ENCODE results near the gene FKBP5.
"Not testable (repeated sequence)": the region's sequence is repeated elsewhere in the genome, so short reads cannot be mapped to it uniquely, and the experiment has no call there.

The FKBP5 gene

DNA sequence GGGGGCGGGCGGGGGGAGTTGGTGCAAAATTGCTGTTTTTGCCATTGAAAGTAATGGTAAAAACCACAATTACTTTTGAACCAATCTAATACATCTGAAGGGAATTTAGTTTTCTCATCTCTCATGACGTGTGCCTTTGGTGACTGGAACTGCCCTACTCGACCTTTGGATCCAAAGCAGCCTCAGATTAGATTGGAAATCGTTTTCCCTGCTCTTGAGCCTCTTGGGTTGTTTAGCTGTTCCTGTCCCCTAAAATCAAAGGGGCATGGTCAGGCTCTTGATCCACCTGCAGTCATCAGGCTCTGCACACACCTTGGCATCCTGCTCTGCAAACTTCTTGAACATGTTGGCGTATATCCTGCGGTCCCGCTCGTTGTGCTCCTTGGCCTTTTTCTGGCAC lies 112.0 kb downstream of the FKBP5 start:
- Histone ChIP-seq H3K4me3 (no peak overlapping the region), H3K27ac (no peak overlapping the region)

DNA sequence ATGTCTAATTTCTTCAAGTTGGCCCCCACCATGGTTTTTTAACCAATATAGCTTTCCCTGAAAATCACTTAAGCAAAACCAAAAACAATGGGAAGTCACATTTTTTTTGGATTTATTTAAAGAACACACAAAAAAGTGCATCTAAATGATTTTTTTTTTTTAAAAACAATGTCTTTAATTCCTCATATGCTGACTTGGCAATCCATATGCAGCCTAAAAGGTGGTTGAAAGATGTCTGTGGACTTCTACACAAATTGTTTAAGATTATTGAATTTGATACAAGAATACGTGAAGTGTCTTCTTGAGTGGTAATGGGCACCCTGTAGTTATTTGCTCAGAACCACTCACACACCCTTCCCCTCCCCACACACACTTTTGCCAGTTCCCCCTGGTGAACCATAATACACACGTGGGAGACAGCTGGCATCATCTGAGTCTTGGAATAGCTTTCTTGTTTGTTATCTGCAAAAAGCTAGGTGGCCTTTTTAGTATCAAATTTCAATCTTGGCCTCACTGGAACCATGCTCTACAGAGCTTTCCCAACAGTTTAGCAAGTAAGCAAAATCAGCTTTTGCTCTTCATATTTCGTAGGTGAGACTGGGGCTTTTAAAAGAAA lies 115.1 kb downstream of the FKBP5 start:
- Histone ChIP-seq H3K27ac (no peak overlapping the region), H3K4me3 (no peak overlapping the region)

DNA sequence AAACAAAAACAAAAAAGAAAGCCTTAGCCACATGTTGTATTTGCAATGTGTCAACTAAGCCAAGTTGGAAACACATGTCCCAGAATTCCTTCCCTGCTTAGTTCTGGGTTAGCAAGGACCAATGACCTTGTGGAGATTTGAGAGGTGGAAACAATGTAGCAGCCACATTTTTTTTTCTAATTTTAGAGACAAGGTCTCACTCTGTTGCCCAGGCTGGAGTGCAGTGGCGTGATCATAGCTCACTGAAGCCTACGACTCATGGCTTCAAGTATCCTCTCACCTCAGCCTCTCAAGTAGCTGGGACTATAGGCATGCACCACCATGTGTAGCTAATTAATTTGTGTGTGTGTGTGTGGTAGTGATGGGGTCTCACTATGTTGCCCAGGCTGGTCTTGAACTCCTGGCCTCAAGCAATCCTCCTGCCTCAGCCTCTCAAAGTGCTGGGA lies 117.8 kb downstream of the FKBP5 start:
- H3K4me3 ChIP-seq, H3K27ac ChIP-seq: not testable (repeated sequence)

DNA sequence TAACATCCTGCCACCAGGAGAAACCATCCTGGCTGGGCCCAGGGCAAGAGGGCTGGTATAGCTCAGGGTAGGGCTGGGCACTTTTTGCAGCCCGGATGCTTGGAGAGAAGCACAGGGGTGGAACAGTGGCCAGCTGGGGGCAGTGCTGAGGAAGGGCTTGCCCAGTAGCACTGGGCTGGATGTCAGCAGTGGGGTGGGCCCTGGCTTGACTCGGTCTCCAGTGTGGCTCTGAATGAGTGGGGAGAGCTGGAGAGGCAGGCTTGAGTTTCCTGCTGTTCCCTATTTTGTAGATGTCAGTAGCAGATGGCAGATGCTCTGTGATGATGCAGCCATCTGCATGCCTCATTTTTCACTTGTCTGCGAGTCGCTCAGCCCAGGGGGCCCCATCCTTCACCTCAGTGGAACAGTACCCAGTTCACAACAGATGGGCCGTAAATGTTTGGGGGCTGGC lies 119.7 kb downstream of the FKBP5 start:
- H3K27ac ChIP-seq = no peak overlapping the region
- H3K4me3 ChIP-seq = no peak overlapping the region

DNA sequence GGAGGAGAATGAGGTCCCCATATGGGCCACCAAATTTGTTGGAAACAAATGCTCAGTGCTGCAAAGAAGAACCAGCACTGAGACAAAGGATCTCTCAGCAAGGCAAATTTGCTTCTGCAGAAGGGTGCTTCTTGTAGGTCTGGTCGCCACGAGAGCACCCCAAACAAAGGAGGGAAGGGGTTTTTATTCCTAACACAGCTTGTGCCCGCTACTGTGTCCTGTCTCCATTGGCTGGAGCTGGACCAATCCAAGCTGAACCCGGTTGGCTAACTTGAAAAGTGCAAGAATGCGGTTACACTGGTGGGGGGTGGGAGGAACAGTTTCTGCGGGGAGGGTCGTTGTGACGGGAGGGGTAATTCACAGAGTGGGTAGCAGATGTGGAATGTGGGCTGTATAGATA lies 121.9 kb downstream of the FKBP5 start:
- Histone ChIP-seq H3K4me3 (no peak overlapping the region), H3K27ac (no peak overlapping the region)

DNA sequence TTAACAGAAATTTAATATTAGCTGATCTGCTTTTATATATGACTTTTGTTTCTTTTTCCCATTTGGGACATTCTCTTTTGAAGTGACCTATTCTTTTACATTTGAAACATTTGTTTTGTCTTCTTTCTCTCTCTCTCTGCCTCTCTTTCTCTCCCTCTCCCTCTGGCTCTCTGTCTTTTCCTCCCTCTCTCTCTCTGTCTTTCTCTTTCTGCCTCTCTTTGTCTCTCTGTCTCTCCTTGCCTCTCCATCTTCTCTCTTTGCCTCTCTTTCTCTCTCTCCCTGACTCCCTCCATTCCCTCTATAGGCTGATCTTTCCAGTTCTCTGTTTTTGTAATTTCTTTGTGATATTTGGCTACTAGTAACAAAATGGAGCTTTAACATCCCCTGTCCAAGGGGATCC lies 124.0 kb downstream of the FKBP5 start:
- H3K27ac ChIP-seq = no peak overlapping the region
- no peak overlapping the region for H3K4me3 ChIP-seq

DNA sequence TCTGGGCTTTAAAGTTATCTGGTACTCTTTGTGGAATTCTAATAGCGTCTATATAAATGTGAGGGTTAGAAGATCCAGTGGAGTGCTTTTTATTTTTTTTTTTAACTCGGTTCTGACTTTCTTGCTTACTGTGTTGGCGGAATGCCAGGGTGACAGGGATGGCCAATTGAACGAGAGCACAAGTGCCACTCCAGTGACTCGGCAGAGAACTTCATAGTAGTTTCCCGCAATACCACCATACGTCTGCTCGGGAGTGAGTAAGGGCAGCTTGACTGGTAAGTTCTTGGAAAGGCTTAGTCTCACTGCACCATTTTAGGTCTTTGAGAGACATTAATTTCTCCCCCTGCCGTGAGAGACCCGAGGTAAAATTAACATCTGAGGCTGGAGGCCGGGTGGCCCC lies 126.7 kb downstream of the FKBP5 start:
- no peak overlapping the region for H3K27ac ChIP-seq

DNA sequence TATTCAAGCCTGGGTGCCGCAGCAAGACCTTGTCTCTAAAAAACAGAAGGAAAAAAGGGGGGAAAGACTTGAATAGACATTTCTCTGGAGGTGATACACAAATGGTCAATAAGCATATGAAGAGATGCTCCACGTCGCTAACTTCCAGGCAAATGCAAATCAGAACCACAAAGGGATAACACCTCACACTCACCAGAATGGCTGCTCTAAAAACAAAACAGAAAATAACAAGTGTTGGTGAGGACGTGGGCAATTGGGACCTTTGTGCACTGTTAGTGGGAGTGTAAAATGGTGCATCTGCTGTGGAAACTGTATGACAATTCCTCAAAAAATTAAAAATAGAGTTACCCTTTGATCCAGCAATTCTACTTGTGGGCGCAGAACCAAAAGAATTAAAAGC lies 127.6 kb downstream of the FKBP5 start:
- Histone ChIP-seq H3K27ac (no peak overlapping the region), H3K4me3 (no peak overlapping the region)

More for the DNA sequence above, 126.7 kb downstream of the FKBP5 start:
- H3K4me3 ChIP-seq = no peak overlapping the region

DNA sequence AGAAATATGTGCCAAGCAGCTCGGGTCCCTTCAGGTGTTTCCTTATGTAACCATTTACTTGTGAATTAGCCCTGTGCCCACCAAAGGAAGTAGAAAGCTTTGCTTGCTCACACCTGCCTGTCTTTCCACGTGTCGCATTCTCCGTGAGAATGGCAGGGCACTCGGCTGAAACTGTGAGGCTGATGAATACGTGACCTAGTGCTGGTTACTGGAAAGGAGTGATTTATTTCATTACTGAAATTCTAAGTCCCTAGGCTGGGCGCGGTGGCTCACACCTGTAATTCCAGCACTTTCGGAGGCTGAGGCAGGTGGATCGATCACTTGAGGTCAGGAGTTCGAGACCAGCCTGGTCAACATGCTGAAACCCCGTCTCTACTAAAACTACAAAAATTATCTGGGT lies 130.1 kb downstream of the FKBP5 start:
- H3K4me3 ChIP-seq = no peak overlapping the region
- H3K27ac ChIP-seq = no peak overlapping the region

DNA sequence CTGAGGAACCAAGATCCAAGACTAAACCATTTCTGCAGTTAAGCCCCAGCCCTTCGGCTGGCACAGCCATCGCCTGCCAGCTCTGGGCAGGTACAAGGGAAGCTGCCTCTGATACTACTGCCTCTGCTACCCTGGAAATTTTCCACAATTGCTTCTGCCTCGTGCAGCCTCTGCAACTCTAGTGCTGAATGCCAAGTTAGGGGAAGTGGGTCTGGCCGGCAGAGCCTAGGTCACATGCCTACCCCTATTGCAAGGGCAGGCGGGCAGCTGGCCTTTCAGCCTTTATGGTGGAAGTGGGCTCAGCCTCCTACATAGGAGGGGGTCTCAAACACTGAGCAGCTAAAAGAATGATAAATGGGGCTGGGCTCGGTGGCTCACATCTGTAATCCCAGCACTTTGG lies 131.5 kb downstream of the FKBP5 start:
- H3K27ac ChIP-seq = no peak overlapping the region
- H3K4me3 ChIP-seq = no peak overlapping the region

DNA sequence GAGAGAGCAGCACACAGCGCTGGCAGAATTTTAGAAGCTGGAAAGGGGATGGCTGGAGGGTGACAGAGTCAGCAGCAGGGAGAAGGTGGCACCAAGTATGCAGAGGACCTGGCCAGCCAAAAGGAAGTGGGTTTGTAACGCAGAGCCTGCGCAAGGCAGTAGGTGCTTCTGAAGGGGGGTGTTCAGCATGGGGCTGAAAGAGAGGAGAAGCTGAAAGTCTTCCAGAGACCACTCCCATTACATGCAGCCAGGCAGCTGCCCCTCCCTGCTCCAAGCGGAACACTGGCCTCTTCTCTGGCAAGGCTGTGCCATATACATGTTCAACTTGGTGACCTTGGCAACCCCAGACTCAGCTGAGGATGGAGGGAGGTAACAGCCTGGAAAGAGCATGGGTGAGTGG lies 133.9 kb downstream of the FKBP5 start:
- Histone ChIP-seq H3K27ac (no peak overlapping the region), H3K4me3 (no peak overlapping the region)

DNA sequence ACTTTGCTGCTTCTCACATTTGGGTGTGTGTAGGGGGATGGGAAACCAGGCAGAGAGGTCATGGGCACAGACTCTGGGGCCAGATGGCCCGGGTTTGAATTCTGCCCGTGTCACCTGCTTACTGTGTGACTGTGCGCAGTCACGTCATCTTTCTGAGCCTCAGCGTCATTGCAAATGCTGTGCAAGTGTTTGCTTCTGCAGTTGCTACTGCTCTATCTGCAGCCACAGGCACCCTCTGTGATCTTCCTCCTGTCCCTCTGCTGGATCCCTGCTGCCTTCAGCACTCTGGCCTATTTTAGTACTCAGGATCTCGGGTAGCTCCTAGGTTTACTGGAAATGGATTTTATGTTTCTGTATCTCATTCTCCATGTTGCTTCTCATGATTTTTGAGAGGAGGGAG lies 135.4 kb downstream of the FKBP5 start:
- Histone ChIP-seq H3K27ac (no peak overlapping the region), H3K4me3 (no peak overlapping the region)

DNA sequence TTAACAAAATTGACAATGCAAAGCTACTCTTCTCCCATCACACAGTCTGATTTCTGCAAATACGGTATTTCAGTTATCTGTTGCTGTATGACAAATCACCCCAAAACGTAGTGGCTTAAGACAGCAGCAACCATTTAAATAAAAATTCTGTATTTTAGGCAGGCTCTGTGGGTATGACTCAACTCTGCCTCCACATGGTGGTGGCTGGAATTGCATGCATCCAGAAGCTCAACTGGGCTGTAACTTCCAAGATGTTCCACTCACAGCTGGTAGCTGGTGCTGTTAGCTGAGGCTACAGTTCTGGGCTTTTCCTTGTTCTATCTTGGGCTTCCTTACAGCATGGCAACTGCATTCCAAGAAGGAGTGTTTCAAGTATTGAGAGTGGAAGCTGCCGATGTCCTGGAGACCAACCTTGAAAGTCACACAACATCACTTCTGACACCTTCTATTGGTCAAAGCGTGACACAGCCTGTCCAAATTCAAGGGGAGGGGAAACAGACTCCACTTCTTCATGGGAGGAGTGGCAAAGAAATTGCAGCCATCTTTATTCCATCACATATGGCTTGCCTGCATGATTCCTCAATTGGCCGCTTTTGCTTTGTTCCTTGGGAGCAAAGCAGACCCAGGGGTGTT lies 136.3 kb downstream of the FKBP5 start:
- Histone ChIP-seq H3K4me3 (no peak overlapping the region), H3K27ac (no peak overlapping the region)

DNA sequence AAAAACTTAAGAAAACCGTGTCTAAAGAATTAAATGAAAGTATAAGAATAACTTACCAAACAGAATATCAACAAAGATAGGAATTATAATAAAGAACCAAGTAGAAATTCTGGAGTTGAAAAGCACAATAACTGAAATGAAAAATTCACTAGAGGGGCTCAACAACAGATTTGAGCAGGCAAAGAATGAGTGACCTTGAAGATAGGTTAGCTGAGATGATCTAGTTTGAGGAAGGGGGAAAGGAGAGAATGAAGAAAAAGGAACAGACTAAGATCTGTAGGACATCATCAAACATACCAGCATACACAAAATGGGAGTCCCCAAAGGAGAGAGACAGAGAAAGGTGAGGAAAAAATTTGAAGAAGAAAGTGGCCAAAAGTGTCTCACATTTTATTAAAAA lies 138.3 kb downstream of the FKBP5 start:
- H3K27ac ChIP-seq = no peak overlapping the region
- H3K4me3 ChIP-seq = no peak overlapping the region

DNA sequence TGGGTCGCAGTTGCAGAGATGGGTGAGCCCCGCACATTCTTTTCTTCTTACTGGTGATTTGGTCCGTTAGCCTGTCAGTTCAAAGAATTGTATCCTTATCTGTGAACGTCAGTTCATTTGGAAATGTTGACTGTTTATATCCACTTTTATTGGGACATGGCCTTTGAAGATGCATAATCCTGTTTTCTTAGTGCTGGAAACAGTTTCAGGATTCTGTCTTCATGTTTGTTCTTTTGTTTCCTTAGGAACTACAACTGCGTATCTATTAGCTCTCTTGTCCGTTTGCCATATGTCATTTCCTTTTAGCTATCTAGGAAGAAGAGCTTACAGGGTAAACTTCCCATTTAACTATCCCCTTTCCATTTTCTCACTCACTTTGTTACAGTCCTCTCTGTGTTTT lies 141.0 kb downstream of the FKBP5 start:
- no peak overlapping the region for H3K27ac ChIP-seq

DNA sequence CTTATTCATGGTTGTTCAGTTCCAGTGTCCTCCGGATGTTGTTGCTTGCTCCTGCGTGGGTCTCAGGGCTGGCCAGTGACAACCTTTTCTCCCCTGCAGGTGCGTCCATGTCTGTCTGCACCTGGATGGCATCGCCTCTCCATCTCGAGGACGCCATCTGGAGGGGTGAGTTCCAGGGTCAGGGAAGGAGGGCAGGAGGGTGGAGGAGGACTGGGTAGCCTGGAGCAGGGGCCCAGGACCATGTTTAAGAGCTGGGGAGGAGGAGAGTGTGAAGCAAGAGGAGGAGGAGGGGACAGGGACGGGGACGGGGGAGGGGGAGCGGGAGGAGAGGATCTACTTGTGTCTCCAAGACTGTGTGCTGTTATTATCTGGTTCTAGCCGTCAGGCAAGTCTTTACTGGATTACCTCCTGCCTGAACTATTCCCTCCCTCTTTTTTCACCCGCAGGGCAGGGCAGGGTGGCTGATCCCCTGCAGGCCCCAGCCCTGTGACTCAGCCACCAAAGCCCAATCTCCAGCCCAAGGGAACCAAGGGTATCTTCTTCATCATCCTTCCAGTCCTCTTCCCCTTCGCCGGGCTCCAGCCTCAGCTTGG lies 143.8 kb downstream of the FKBP5 start:
- no peak overlapping the region for H3K4me3 ChIP-seq
- peak overlapping the region in 1 of 21 experiments; percentile 25 for H3K27ac ChIP-seq

More for the DNA sequence above, 141.0 kb downstream of the FKBP5 start:
- no peak overlapping the region for H3K4me3 ChIP-seq

DNA sequence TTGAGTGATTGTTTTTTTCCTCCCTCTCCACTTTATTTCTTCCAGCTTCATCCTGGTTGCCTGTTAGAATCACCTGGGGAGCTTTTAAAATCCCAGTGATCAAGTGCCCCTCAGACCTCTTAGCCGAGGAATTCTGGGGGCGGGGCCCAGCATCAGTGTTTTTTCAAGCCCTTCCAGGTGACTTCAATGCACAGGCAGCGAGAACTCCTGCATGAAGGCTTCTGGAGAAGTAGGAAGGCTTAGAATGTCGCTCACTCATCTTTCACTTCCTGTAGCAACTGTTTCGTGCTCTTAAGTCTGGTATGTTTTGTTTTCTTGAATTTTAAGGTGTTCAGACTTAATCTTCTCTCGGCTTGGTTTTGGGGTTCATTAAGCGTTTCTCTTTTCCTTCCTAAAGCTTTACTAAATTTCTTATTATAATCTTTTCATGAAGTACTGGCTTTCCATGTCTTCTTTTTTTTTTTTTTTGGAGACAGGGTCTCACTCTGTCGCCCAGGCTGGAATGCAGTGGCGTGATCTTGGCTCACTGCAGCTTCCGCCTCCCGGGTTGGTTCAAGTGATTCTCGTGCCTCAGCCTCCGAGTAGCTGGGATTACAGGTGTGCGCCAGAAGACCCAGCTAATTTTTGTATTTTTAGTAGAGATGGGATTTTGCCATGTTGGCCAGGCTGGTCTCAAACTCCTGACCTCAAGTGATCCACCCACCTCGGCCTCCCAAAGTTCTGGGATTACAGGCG lies 145.1 kb downstream of the FKBP5 start:
- no peak overlapping the region for H3K4me3 ChIP-seq
- H3K27ac ChIP-seq = no peak overlapping the region

DNA sequence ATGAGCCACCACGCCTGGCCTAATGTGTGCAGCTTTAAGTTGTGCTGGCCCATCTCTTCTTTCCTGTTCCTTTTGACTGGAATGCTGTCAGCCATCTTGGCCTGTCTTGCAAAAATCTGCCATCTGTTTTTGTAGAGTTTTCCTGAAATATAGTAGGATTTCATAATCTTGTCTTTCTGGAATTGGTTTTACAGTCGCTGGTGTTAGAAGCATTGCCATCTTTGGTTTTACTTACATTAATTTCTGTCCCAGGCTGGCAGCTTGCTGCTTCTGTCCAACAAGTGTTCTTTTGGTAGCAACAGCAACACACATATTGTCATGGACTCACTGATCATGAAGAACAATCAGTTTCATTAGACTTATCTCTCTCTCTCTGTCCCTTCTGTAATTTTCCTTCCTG lies 146.9 kb downstream of the FKBP5 start:
- Histone ChIP-seq H3K27ac (no peak overlapping the region), H3K4me3 (no peak overlapping the region)

DNA sequence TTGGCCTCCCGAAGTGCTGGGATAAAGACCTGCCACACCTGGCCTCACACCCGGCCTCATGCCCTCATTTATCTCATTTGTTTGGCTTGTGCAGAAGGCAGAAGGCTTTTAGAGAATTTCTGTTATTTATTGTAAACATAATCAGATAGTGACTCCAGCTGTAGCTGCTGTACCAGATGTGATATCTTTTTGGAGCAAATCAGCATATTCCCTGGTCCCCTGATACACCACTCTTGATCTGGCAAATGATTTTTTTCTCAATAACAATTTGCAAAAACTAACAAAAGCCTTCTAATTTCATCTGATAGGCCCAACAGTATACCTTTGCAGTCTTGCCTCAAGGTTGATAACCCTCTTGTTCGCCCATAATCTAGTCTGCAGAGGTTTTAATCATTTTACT lies 149.5 kb downstream of the FKBP5 start:
- Histone ChIP-seq H3K27ac (no peak overlapping the region), H3K4me3 (no peak overlapping the region)

DNA sequence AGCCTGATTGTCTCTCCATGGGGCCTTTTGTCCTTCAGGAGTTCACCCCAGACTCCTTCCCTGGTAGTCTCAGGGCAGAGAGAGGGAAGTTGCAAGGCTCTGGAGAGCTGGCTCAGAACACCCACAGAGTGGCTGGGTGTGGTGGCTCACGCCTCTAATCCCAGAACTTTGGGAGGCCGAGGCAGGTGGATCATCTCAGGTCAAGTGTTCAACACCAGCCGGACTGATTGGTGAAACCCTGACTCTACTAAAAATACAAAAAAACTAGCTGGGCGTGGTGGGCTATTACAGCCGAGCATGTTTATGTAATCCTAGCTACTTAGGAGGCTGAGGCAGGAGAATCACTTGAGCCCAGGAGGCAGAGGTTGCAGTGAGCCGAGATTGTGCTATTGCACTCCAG lies 152.9 kb downstream of the FKBP5 start:
- H3K27ac ChIP-seq = not testable (repeated sequence)

More for the DNA sequence above, 152.9 kb downstream of the FKBP5 start:
- not testable (repeated sequence) for H3K4me3 ChIP-seq
